ENCODE measurements around the gene NUDT14.

NUDT14 gene

DNA sequence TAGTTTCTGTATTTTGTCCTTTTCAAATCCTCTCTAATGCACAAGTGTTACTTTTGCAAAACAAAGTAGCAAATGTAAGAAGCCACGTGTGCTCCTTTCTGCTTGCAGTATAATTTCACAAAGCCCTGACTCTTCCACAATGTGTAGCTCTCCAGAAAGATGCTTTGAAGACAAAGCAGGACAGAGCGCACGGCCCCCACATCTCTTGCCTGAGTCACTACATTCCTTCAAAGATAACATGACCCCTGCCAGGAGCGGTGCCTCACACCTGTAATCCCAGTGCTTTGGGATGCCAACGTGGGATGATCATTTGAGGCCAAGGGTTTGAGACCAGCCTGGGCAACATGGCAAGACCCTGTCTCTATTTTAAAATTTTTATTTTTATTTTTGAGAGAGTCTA lies 53.1 kb downstream of the NUDT14 start:
- TF ChIP-seq FOXP2 (optimal IDR thresholded peaks at IDR 0.05; ENCODE audit: control extremely low read depth, extremely low read length, insufficient read depth) (no peak), EZH2 (IDR thresholded peaks at IDR 0.05) (no peak), POLR2AphosphoS5 (IDR thresholded peaks at IDR 0.05; ENCODE audit: borderline replicate concordance, low read depth, low read length) (no peak)
- H3K9ac ChIP-seq (ENCODE audit: insufficient read length) = no peak overlapping the region
- no peaks in the 10 kb centered on the region for H3K36me3 ChIP-seq (ENCODE audit: insufficient read depth, low read length)
- DNase-seq (ENCODE audit: low read depth, low spot score) = no peak
- no peak overlapping the region for H3K4me3 ChIP-seq
- H3K9me3 ChIP-seq (ENCODE audit: low read depth, low read length) = no peaks in the 10 kb centered on the region
- H3K27ac ChIP-seq = no peak overlapping the region

GRCh38 chr14:105126981-105127329 lies 54.2 kb downstream of the NUDT14 start:
- no peak overlapping the region for H3K4me3 ChIP-seq
- no peaks in the 10 kb centered on the region for H3K9me3 ChIP-seq (ENCODE audit: low read depth, low read length)
- no peaks in the 10 kb centered on the region for H3K36me3 ChIP-seq (ENCODE audit: insufficient read depth, low read length)
- TF ChIP-seq POLR2AphosphoS5 (IDR thresholded peaks at IDR 0.05; ENCODE audit: borderline replicate concordance, low read depth, low read length) (no peak), FOXP2 (optimal IDR thresholded peaks at IDR 0.05; ENCODE audit: control extremely low read depth, extremely low read length, insufficient read depth) (no peak), EZH2 (IDR thresholded peaks at IDR 0.05) (no peak)
- no peak overlapping the region for H3K27ac ChIP-seq
- no peak for DNase-seq (ENCODE audit: low read depth, low spot score)
- no peak overlapping the region for H3K9ac ChIP-seq (ENCODE audit: insufficient read length)

DNA sequence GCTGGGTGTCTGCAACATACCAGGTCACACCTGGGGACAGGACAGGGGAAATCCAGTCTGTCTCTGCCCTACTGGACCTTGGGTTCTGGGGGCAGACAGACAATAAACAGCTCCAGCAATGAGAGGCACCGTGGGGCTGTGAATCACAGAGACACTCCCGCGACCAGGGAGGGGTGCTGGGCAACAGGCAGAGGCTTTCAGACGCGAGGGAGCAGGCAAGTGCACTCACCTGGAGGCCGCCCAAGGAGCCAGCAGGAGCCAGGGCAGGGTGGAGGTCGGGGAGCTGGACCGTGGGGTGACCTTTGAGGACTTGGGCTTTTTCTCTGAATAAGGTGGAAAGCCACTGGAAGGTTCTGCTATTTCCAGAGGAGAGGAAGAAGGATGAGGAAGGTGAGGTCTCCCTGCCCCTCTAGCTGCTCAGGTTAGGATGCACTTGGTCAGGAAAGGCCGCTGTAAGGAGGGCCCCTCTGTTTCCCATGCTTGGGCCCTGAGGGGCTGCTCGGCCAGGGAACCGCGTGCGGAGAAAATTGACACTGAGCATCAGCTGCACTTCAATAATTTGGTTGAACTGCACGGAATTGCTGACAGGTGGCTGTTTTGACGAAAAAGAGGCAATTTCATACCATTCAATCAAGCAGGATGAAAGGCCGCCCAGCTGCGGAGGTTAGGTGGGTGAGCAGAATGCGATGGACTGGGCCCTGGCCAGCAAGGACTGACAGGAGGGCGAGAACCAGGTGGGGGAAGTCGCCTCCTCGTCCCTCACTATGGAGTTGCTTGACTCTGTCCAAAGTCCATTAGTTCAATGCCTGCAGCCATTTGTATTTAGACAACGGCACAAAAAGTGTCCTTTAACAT lies 54.8 kb downstream of the NUDT14 start:
- TF ChIP-seq POLR2AphosphoS5 (IDR thresholded peaks at IDR 0.05; ENCODE audit: borderline replicate concordance, low read depth, low read length) (no peak), FOXP2 (optimal IDR thresholded peaks at IDR 0.05; ENCODE audit: control extremely low read depth, extremely low read length, insufficient read depth) (no peak), EZH2 (IDR thresholded peaks at IDR 0.05) (no peak)
- no peak for DNase-seq (ENCODE audit: low read depth, low spot score)
- Histone ChIP-seq H3K9me3 (ENCODE audit: low read depth, low read length) (no peaks in the 10 kb centered on the region), H3K27ac (no peak overlapping the region), H3K4me3 (no peak overlapping the region), H3K36me3 (ENCODE audit: insufficient read depth, low read length) (no peaks in the 10 kb centered on the region), H3K9ac (ENCODE audit: insufficient read length) (no peak overlapping the region)

- no peaks in the 10 kb centered on the region for H3K36me3 ChIP-seq (ENCODE audit: insufficient read depth, low read length)
- TF ChIP-seq POLR2AphosphoS5 (IDR thresholded peaks at IDR 0.05; ENCODE audit: borderline replicate concordance, low read depth, low read length) (no peak), EZH2 (IDR thresholded peaks at IDR 0.05) (no peak), FOXP2 (optimal IDR thresholded peaks at IDR 0.05; ENCODE audit: control extremely low read depth, extremely low read length, insufficient read depth) (no peak)
- DNase-seq (ENCODE audit: low read depth, low spot score) = no peak
- H3K27ac ChIP-seq = no peak overlapping the region
- H3K9me3 ChIP-seq (ENCODE audit: low read depth, low read length) = no peaks in the 10 kb centered on the region
- no peak overlapping the region for H3K4me3 ChIP-seq
- no peak overlapping the region for H3K9ac ChIP-seq (ENCODE audit: insufficient read length)
Observed at GRCh38 chr14:105124823-105125222, 56.3 kb downstream of the NUDT14 start.

GRCh38 chr14:105123981-105124765 lies 56.9 kb downstream of the NUDT14 start:
- Histone ChIP-seq H3K9me3 (ENCODE audit: low read depth, low read length) (no peaks in the 10 kb centered on the region), H3K36me3 (ENCODE audit: insufficient read depth, low read length) (no peaks in the 10 kb centered on the region), H3K4me3 (no peak overlapping the region), H3K27ac (no peak overlapping the region), H3K9ac (ENCODE audit: insufficient read length) (no peak overlapping the region)
- no peak for DNase-seq (ENCODE audit: low read depth, low spot score)
- TF ChIP-seq POLR2AphosphoS5 (IDR thresholded peaks at IDR 0.05; ENCODE audit: borderline replicate concordance, low read depth, low read length) = no peak
- no peak for TF ChIP-seq FOXP2 (optimal IDR thresholded peaks at IDR 0.05; ENCODE audit: control extremely low read depth, extremely low read length, insufficient read depth)
- no peak for TF ChIP-seq EZH2 (IDR thresholded peaks at IDR 0.05)

- H3K27ac ChIP-seq = no peak overlapping the region
- no peaks in the 10 kb centered on the region for H3K36me3 ChIP-seq (ENCODE audit: insufficient read depth, low read length)
- no peaks in the 10 kb centered on the region for H3K9me3 ChIP-seq (ENCODE audit: low read depth, low read length)
- DNase-seq (ENCODE audit: low read depth, low spot score) = no peak
- H3K9ac ChIP-seq (ENCODE audit: insufficient read length) = no peak overlapping the region
- no peak overlapping the region; the same call in 1 of the 2 replicates for H3K4me3 ChIP-seq
- TF ChIP-seq FOXP2 (optimal IDR thresholded peaks at IDR 0.05; ENCODE audit: control extremely low read depth, extremely low read length, insufficient read depth) (no peak), EZH2 (IDR thresholded peaks at IDR 0.05) (no peak), POLR2AphosphoS5 (IDR thresholded peaks at IDR 0.05; ENCODE audit: borderline replicate concordance, low read depth, low read length) (no peak)
Observed at GRCh38 chr14:105123064-105123665, 57.9 kb downstream of the NUDT14 start.
